ENCODE data around the gene BIVM. TPM values are rescaled to one million over a fixed set of nuclear protein-coding genes. Genes with fewer than 3 reads are reported as not detected.
"Not testable (repeated sequence)": the region's sequence is repeated elsewhere in the genome, so short reads cannot be mapped to it uniquely, and the experiment has no call there.

Gene BIVM
- total RNA-seq, 2 experiments from 2014 or later: 9.7 to 11.6 TPM

- POLR2A ChIA-PET: no interaction called here
- Mint-ChIP-seq H3K36me3 (ENCODE audit: low read depth) (peaks cover 8% of the 10 kb centered on the region), H3K4me1 (peaks cover 48% of the 10 kb centered on the region), H3K4me3 (peak overlapping the region; percentile 73), H3K9me3 (ENCODE audit: low read depth) (no peaks in the 10 kb centered on the region), H3K27me3 (no peaks in the 10 kb centered on the region), H3K27ac (no peak overlapping the region)
- ATAC-seq: no peak
- no peak for DNase-seq
- CTCF ChIA-PET: interaction anchor here (0.6 to 1.3 kb wide), 3 partner anchors 29 to 76 kb away, joined by 3 to 4 read pairs (median 4); no protein-coding TSS in a partner anchor
- intact Hi-C loops (cut with DNase I, micrococcal nuclease): loop anchor here (2.0 to 10.0 kb wide), 3 partner anchors 90 to 377 kb away; no protein-coding TSS in a partner anchor
Measured at GRCh38 chr13:102772042-102772425, 26.9 kb upstream of the BIVM start.

DNA sequence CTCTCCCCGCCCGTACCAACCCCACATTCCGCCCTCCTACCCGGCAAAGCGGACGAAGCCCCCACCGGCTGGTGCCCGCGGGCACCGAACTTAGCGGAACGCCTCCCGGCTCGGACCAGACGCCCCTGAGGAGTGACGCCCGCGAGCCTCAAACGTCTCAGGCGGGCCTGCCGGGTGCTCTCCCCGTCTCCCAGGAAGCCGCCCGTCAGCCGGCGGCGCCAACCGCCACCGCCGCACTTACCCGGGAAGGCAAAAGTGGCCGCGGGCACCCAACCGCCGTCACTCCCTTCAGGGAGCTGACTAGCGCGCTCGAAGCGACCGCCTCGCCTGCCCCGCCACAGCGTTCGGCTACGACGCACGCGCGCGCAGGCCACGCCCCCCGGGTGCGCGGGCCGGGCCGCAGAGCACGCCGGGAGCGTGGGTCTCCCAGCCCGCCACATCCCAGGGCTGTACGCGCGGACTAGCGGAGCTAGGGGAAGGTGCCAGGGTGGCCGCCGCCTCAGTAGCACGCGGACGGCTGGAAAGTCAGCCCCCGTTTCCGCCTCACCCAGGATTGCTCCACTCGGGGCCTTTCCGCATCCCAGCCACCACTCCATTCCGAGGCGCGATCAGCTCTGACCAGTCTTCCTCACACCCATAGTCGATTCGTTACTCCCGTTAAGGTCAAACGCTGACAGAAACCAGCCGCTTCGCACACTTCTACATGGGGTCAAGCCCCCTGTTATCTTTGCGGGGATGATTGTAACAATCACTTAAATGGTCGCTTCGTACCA lies 25.3 kb upstream of the BIVM start, which contains the start of gene TEX30:
TEX30 (minus strand) TSS at position 346 of the 773 bp plus-strand sequence. CDS start 3,760 bp downstream, outside the sequence.
- ATAC-seq (peak; percentile 97), DNase-seq (peak; percentile 91)
- Mint-ChIP-seq H3K27ac (peak within 1 kb of the TSS; percentile 93), H3K36me3 (ENCODE audit: low read depth) (peaks cover 7% of the 10 kb centered on the region), H3K4me1 (peaks cover 48% of the 10 kb centered on the region), H3K9me3 (ENCODE audit: low read depth) (no peaks in the 10 kb centered on the region), H3K4me3 (peak within 1 kb of the TSS; percentile 73), H3K27me3 (no peaks in the 10 kb centered on the region)
- intact Hi-C loops (cut with DNase I, micrococcal nuclease): loop anchor here (1.0 to 10.0 kb wide), 7 partner anchors 27 to 379 kb away; partner anchors contain the start of gene TPP2 (in 2 of the 2)
- ChIA-PET POLR2A (interaction anchor here (1.1 to 2.2 kb wide), 4 partner anchors 71 to 177 kb away, joined by 3 to 11 read pairs (median 6); partner anchors contain the start of genes ERCC5 and TPP2), CTCF (interaction anchor here (0.7 to 1.4 kb wide), 7 partner anchors 16 to 182 kb away, joined by 3 to 4 read pairs (median 3); no protein-coding TSS in a partner anchor)

DNA sequence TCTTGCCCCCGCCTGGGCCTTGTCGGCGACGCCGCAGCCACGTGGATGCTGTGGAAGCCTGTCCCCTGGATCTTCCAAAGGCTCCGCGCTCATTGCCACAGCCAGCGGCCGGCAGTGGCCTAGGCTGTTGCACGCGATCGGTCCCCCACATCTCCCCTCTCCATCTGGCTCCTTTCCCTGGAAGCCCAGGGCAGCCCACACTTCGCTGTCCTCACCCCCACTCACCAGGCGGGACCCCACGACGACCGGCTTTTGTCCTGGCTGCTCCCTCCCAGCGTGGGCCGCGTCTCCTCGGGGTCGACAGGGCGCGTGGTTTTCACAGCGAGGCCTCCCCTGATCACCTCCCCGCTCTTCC lies 24.7 kb upstream of the BIVM start:
- peak; percentile 1 for ATAC-seq
- H3K27me3 Mint-ChIP-seq: no peaks in the 10 kb centered on the region
- intact Hi-C loops (cut with DNase I, micrococcal nuclease): loop anchor here in 1 of 2 experiments (5.0 to 10.0 kb wide), 2 partner anchors 92 to 379 kb away; no protein-coding TSS in a partner anchor
- peak overlapping the region; percentile 93 for H3K27ac Mint-ChIP-seq
- peaks cover 51% of the 10 kb centered on the region for H3K4me1 Mint-ChIP-seq
- ChIA-PET CTCF (interaction anchor here (0.7 to 1.4 kb wide), 7 partner anchors 11 to 183 kb away, joined by 3 to 4 read pairs (median 3); no protein-coding TSS in a partner anchor), POLR2A (interaction anchor here (1.2 to 2.2 kb wide), 3 partner anchors 71 to 178 kb away, joined by 5 to 11 read pairs (median 7); partner anchors contain the start of genes ERCC5 and TPP2)
- no peaks in the 10 kb centered on the region for H3K9me3 Mint-ChIP-seq (ENCODE audit: low read depth)
- H3K4me3 Mint-ChIP-seq: peak overlapping the region; percentile 73
- DNase-seq: no peak
- peaks cover 7% of the 10 kb centered on the region for H3K36me3 Mint-ChIP-seq (ENCODE audit: low read depth)

DNA sequence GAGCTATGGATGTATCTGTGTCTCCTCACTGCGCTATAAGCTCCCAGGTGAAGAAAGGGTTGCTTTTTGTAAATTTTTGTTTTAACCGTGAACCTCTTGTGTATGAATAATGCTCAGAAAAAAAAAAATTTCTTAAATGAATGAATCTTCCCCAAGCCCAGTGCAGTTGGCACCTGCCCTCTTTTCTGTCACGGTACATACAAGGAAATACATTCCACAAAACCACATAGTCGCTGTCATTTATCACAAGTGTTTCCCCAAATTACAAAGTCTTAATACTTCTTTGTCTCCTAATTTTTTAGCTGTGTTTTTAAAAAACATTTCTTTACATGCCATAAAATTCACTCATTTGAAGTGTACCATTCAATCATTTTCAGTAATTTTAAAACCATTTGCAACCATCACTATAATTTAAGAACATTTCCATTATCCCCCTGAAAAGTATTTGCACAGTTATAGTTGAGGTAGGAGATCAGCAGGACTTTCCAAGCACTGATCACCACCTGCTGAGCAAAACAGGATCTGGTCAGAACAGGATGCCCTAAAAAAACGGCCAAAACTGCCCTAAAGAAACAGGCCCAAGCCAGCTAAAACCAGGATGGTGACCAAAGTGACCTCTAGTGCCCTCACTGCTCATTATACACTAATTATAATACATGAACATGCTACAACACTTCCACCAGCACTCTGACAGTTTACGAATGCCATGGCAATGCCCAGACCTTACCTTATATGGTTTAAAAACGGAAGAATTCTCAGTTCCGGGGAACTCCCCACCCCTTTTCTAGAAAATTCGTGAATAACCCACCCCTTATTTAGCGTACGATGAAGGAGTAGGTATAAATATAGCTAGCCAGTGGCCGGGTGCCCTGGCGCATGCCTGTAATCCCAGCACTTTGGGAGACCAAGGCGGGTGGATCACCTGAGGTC lies 24.1 kb upstream of the BIVM start:
- Mint-ChIP-seq H3K4me3 (peak overlapping the region; percentile 73), H3K9me3 (ENCODE audit: low read depth) (no peaks in the 10 kb centered on the region), H3K27me3 (no peaks in the 10 kb centered on the region), H3K36me3 (ENCODE audit: low read depth) (peaks cover 7% of the 10 kb centered on the region), H3K27ac (peak overlapping the region; percentile 93), H3K4me1 (peaks cover 56% of the 10 kb centered on the region)
- ChIA-PET CTCF (interaction anchor here (0.6 to 1.4 kb wide), 6 partner anchors 10 to 1286 kb away, joined by 3 to 4 read pairs (median 3); no protein-coding TSS in a partner anchor), POLR2A (interaction anchor here (2.2 kb wide), 1 partner anchor 71 kb away, joined by 7 read pairs; the partner anchor contains the start of gene ERCC5)
- intact Hi-C loops (cut with DNase I, micrococcal nuclease): loop anchor here in 1 of 2 experiments (5.0 to 10.0 kb wide), 2 partner anchors 93 to 380 kb away; no protein-coding TSS in a partner anchor
- no peak for DNase-seq
- no peak for ATAC-seq

GRCh38 chr13:102776271-102776670 lies 22.6 kb upstream of the BIVM start:
- ATAC-seq: no peak
- intact Hi-C loops (cut with DNase I, micrococcal nuclease): loop anchor here in 1 of 2 experiments (10.0 kb wide), 1 partner anchor 381 kb away; no protein-coding TSS in a partner anchor
- Mint-ChIP-seq H3K27ac (no peak overlapping the region), H3K9me3 (ENCODE audit: low read depth) (peaks cover 6% of the 10 kb centered on the region), H3K4me3 (no peak overlapping the region), H3K4me1 (peaks cover 54% of the 10 kb centered on the region), H3K27me3 (no peaks in the 10 kb centered on the region), H3K36me3 (ENCODE audit: low read depth) (peaks cover 13% of the 10 kb centered on the region)
- ChIA-PET CTCF (no interaction called here), POLR2A (no interaction called here)
- DNase-seq: no peak

GRCh38 chr13:102777736-102778135 lies 21.2 kb upstream of the BIVM start:
- Mint-ChIP-seq H3K27ac (no peak overlapping the region), H3K27me3 (no peaks in the 10 kb centered on the region), H3K36me3 (ENCODE audit: low read depth) (peaks cover 19% of the 10 kb centered on the region), H3K9me3 (ENCODE audit: low read depth) (peaks cover 6% of the 10 kb centered on the region), H3K4me1 (peaks cover 40% of the 10 kb centered on the region), H3K4me3 (no peak overlapping the region)
- intact Hi-C loops (cut with DNase I, micrococcal nuclease): loop anchor here in 1 of 2 experiments (10.0 kb wide), 1 partner anchor 383 kb away; no protein-coding TSS in a partner anchor
- CTCF ChIA-PET: no interaction called here
- POLR2A ChIA-PET: no interaction called here
- ATAC-seq (no peak), DNase-seq (no peak)

GRCh38 chr13:102779436-102780159 lies 19.3 kb upstream of the BIVM start:
- intact Hi-C loops (cut with DNase I, micrococcal nuclease): loop anchor here (1.0 to 10.0 kb wide), 2 partner anchors 19 to 385 kb away; partner anchors contain the start of gene POGLUT2 (in 1 of the 2)
- ATAC-seq (peak; percentile 87), DNase-seq (peak; percentile 40)
- peaks cover 6% of the 10 kb centered on the region for H3K9me3 Mint-ChIP-seq (ENCODE audit: low read depth)
- ChIA-PET CTCF (interaction anchor here (1.0 kb wide), 1 partner anchor 20 kb away, joined by 3 read pairs; no protein-coding TSS in a partner anchor), POLR2A (no interaction called here)
- peak overlapping the region; percentile 30 for H3K4me3 Mint-ChIP-seq
- H3K4me1 Mint-ChIP-seq: peaks cover 30% of the 10 kb centered on the region
- peak overlapping the region; percentile 90 for H3K27ac Mint-ChIP-seq
- no peaks in the 10 kb centered on the region for H3K27me3 Mint-ChIP-seq
- H3K36me3 Mint-ChIP-seq (ENCODE audit: low read depth): peaks cover 19% of the 10 kb centered on the region

- H3K4me3 Mint-ChIP-seq; CTCF ChIA-PET; H3K27me3 Mint-ChIP-seq; H3K9me3 Mint-ChIP-seq (ENCODE audit: low read depth); DNase-seq; POLR2A ChIA-PET; intact Hi-C loops (cut with DNase I, micrococcal nuclease); ATAC-seq: not testable (repeated sequence)
- Mint-ChIP-seq H3K27ac (peak overlapping the region; percentile 77), H3K4me1 (peaks cover 27% of the 10 kb centered on the region), H3K36me3 (ENCODE audit: low read depth) (peaks cover 19% of the 10 kb centered on the region)
Measured at GRCh38 chr13:102780656-102781055, 18.3 kb upstream of the BIVM start.

DNA sequence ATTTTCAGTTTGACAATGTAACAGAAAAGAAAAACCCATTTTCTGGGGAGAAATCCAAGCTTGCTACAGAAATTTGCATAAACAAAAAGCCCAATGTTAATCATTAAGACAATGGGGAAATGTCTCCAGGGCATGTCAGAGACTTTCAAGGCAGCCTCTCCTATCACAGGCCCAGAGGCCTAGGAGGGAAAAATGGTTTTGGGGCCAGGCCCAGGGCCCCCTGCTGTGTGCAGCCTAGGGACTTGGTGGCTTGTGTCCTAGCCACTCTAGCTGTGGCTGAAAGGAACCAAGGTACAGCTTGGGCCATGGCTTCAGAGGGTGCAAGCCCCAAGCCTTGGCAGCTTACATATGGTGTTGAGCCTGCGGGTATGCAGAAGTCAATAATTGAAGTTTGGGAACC lies 17.3 kb upstream of the BIVM start:
- ATAC-seq (no peak), DNase-seq (no peak)
- no peaks in the 10 kb centered on the region for H3K27me3 Mint-ChIP-seq
- H3K36me3 Mint-ChIP-seq (ENCODE audit: low read depth): peaks cover 19% of the 10 kb centered on the region
- peaks cover 27% of the 10 kb centered on the region for H3K4me1 Mint-ChIP-seq
- ChIA-PET POLR2A (no interaction called here), CTCF (interaction anchor here (1.1 kb wide), 1 partner anchor 200 kb away, joined by 3 read pairs; no protein-coding TSS in a partner anchor)
- no peak overlapping the region for H3K4me3 Mint-ChIP-seq
- H3K27ac Mint-ChIP-seq: no peak overlapping the region
- peaks cover 6% of the 10 kb centered on the region for H3K9me3 Mint-ChIP-seq (ENCODE audit: low read depth)
- intact Hi-C loops (cut with DNase I, micrococcal nuclease): no loop called here

DNA sequence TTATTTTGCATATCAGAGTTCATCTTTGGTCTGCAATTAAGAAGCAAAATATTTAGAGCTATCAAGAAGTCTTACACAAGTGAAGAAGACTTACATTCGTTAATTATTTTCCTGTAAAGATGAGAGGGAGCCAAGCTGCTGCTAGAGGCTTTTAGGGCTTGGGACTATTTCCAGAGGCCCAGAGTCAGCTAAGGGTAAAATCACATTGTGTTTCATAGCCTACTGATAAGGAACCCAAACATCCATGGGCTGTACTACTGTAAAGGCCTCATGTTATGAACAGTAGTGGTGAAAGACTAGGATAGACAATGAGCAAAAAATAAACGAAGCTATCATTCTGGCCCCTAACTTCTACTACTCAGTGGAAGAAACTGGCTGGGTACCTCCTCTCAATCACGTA lies 14.4 kb upstream of the BIVM start:
- intact Hi-C loops (cut with DNase I, micrococcal nuclease): no loop called here
- H3K4me1 Mint-ChIP-seq: peaks cover 19% of the 10 kb centered on the region
- CTCF ChIA-PET: interaction anchor here (0.7 to 1.3 kb wide), 2 partner anchors 10 to 15 kb away, joined by 3 read pairs; no protein-coding TSS in a partner anchor
- peaks cover 29% of the 10 kb centered on the region for H3K36me3 Mint-ChIP-seq (ENCODE audit: low read depth)
- peaks cover 6% of the 10 kb centered on the region for H3K9me3 Mint-ChIP-seq (ENCODE audit: low read depth)
- no peak for DNase-seq
- POLR2A ChIA-PET: no interaction called here
- ATAC-seq: no peak
- H3K27ac Mint-ChIP-seq: no peak overlapping the region
- H3K27me3 Mint-ChIP-seq: no peaks in the 10 kb centered on the region
- no peak overlapping the region for H3K4me3 Mint-ChIP-seq
